UCSD-AML1 (cell line): ENCODE measurements around the gene IFIT1.
"Not testable (repeated sequence)": the region's sequence is repeated elsewhere in the genome, so short reads cannot be mapped to it uniquely, and the experiment has no call there.

Source experiments
- DNase-seq: peaks from one replicate; lab custom pipeline; 2025; ENCODE audit not compliant: unreplicated experiment; lab: John Stamatoyannopoulos, UW

IFIT1 gene

DNA sequence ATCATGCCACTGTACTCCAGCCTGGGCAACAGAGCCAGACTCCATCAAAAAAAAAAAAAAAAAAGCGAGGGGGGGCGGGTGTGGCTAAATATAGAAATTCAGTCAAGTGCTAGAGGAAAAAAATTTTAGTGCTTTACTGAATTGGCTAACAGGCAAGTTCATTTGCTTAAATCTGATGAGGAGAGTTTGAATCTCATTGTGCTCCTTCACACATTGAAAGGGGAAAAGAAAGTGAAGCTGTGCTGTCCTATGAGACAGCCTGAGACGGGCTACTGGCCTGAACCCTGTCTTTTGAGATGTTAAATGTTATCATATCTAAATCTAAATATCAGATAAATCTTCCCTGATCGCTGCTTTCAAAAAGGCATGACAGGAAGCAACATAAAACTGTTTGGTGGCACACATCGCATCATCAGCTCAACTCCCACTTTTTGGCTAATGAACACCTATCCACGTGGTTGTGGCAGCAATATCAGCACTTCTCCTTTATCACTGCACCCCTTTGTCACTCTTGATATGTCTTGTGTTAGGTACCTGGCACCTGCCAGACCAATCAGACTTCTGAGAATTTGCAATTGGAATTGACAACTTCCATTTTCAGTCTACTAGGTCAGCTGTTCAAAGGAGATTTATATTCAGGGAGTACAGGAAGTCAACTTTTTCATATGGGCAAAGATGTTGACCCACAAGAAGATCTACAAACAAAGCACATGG is 28.5 kb upstream of the IFIT1 start:
- no peak for DNase-seq

DNA sequence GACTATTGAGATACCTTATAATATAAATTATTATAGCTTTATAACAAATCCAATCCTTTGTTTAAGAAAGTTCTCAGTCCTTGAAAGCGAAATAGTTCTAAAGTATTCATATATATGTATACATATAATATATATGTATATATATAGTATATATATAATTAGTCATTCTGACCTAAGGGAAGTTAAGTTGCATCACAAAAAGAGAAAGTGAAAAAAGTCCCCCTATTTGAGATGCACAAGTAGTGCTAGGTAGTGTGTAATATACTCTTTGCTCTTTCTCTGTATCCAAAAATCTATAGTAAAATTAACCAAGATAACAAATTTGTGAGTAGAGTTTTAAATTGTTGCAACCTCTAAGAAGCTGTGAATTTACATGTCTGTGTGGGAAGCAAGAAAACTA is 27.9 kb upstream of the IFIT1 start:
- DNase-seq, result no peak

DNA sequence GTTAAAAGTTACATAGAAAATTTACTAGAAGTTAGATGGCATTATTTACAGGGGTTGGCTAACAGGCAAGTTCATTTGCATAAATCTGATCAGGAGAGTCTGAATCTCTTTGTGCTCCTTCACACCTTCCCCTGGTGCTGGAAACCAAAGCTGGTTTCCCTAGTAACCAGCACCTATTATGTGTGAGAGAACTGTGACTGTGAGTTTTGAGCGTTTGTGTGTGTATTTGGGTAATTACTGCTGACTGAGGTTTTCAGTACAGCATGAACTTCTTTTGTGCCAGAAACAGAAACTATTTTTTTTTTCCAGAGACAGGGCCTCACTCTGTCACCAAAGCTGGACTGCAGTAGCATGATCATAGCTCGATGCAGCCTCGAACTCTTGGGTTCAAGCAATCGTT is 24.9 kb upstream of the IFIT1 start:
- DNase-seq, result no peak

DNA sequence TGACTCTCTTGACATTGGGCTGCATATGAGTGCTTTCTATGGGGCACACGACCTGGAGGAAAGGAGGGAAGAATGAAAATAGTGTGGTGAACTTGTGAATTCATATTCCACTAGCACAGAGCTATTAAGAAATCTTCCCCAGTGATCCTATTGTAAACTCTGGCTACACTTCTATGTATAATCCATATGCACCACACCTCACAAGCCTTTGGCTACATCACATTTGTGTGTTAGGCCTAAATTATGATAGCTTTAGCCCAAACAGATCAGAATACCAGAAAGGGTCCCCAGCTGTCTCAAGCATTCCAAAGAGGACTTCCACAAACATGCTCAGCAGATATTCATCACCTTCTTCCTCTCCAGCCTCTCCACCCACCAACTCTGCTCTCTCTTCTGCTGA is 24.3 kb upstream of the IFIT1 start:
- no peak for DNase-seq

DNA sequence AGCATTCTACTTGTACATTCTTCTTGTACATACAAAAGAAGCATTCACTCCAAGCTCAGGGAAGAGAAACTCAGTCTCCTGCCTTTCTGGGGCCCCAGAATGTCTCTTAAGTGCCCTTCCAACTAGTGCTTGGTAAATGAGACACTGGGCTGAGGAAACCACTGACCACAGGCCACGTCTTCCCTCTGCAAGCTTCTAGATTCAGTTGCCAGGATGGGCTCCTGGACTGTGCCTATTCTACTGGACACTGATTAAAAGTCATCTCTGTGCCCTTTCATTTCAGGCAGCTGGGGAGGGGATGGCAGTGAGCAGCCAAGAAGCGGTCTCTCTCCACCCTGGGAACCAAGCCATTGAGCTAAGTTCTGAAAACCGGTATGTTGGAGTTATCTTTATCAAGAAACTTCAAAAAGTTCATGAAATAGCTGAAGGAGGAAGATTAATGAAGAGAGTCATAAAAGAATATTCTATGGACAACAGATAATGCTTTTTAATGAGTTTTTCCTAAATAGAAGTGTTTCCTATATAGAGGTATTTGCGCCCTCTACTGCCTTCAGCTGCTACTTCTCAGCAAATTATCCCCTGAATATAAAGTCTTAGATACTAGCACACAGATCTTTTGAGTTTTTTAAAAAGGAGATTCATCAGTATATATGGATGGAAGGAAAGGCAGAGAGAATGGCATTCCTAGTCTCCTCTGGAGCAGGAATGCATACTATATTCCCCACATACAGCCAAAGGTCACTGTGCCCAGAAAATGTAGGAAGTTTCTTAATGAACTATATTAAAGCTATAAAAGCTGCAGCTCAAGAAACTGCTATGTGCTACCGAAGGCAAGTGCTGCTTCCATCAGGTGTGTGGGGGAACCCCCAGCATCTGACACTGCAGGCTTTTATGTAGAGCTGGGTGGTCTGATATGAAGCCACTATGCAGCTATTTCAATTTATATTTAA is 23.0 kb upstream of the IFIT1 start:
- DNase-seq, result peak; percentile 26

DNA sequence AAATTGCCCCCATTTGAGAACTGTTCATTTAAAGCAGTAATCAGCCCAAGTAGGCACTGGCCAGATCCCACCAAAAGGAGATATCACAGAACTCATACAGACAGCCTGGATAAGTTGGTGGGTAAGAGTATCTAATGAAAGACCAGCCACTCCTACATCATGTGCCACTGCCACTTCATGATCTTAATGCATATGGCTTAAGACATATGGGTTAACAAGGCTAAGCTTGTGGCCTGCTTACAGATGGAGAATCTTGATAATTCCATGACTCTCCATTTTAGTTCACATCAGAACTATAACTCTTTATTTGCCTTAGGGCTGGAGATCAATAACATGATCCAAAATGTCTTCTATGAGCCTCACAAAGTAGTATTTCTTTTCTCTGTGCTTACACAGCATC is 21.3 kb upstream of the IFIT1 start:
- no peak for DNase-seq

DNA sequence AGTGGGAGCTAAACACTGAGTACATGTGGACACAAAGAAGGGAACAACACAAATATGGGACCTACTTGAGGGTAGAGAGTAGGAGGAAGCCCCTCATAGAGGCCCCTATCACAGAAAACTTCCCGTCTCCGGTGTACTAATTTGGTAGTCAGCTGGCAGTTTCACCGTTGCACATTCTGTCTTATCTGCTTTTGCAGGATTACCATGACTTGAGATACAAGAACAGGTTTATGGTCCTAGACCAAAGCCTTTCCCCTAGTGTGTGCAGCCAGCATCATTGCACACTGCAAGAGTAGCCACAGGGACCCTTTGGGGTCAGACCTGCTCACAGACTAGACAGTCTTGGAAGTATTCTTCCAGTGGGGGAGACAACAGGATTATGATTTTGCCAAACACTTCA is 20.4 kb upstream of the IFIT1 start:
- no peak for DNase-seq

DNA sequence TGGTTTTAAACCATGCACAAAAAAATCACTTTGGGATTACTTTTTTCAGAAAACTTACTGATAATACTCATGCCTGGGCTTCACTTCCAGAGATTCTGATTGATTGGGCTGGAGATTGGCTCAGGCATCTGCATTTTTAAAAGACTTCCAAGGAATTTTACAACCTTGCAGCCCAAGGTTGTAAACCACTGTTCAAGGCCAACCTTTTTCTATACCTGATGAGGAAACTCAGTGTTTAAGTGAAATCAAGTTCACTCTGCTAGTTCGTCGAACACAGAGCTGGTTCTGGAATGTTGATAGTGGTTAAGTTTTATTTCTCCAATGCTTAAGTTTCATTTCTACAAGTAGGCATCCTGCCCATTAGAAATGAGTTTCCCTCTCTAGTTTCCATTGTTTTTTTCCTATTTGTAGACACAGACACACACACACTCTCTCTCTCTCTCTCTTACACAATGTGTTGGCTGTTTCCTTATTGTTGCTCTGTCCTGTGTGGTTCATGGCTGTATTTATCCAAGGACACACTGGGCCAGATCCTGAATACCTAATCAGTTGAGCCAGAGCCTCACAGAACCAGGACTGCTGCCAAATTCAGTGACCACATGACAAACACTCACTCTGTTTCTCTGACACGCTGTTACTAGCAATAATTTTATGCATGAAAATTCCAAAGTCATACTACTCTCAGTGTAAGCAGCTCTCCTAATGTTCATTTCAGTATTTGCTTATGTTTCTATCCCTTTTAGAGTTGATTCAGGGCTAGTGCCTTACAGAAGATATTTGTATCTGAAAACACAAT is 18.3 kb upstream of the IFIT1 start:
- DNase-seq, result no peak

DNA sequence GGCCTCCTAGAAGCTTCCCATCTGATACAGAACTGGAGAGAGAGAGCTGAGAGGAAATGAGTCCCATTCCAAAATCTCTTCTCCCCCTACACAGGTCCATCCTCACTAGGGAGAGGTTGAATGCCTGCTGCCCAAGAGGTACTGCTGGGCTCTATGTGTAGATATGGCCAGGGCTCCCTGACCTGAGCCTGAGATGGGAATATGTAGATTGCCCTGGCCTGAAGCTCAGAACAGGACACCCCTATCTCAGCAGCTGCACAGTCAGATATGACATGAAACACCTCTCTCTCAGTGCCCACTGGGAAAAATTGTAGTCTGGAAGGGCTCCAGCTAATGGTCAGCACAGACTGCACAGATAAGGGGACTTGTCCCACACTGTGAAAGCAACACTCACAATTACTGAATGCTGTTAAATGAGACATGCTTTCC is 17.7 kb upstream of the IFIT1 start:
- no peak for DNase-seq

DNA sequence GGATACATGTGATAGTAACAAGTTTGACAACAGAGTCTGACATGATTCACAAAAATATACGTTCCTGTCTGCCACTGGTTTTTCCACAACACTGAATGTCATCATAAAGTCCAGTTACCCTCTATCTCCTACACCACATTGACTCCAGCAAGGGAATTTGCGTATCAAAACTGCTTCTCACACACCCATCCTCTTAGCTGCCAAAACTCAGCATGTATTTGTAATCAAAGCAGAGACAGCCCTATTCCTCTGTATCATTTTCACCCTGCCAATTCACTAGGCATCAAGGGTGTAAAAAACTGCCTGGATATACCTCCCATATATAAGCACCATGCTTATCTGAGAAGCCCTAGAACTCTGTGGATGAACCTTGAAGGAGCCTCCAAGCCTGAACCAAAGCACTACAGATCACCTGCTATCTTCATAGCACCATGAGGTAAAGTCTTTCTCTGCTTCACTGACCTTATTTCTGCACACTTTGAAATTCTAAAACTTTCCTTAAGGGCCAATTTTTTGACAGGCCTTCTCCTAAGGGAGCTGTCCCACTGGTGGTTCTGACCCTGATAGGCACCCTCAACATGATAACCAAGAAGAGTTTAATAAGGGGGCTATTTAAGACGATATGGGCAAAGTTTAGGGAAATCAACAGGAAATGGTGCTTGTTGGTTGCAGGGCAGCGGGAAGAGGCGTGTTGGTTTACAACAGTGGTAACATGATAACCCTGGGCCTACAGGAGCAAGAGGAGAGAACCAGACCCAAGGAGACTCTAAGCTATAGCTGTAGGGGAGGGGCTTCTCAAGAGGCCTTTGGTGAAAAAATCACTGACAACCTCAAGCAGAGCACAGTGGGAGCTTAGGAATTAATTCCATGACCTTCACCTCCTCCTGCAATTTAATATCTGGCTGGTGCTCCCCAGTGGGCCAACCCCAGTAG is 14.5 kb upstream of the IFIT1 start, which contains the start of gene IFIT1B:
IFIT1B (plus strand) TSS at position 352 of the 933 bp plus-strand sequence; CDS start at position 432, 80 bp downstream.
- no peak for DNase-seq

DNA sequence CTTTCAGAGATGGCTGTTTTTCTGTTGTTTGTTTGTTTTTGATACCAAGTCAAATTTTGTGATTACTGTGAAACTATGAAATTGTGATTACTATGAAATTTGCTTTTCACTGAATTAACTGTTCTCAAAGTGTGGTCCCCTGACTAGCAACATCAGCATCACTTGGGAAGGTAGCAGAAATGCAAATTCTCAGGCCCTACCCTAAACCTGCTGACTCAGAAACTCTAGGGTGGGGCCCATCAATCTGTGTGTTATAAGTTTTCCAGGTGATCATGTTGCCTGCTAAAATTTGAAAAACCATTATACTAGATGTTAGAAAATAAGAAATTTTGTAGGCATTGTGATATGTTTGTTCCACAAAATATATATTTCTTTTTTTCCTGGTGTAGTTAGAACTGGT is 13.3 kb upstream of the IFIT1 start:
- DNase-seq, result no peak

DNA sequence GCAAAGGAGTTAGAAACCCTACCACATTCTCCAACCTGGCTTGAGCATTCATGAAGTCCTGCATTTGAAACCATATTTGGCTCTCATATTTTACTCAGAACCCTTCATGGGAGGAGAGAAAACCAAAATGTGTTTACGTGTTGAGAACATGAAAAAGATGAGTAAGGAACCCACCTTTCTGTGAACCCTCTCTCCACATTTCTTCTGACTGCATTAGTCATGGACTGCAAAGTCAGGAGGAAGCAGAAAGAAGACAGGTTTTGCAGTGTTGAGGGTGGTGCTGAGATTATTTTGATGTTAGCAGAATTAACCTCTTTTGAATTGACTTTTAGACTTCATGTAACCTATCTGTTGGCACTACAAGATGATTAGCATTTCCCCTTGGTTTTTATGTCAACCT is 9.7 kb upstream of the IFIT1 start:
- DNase-seq, result no peak

DNA sequence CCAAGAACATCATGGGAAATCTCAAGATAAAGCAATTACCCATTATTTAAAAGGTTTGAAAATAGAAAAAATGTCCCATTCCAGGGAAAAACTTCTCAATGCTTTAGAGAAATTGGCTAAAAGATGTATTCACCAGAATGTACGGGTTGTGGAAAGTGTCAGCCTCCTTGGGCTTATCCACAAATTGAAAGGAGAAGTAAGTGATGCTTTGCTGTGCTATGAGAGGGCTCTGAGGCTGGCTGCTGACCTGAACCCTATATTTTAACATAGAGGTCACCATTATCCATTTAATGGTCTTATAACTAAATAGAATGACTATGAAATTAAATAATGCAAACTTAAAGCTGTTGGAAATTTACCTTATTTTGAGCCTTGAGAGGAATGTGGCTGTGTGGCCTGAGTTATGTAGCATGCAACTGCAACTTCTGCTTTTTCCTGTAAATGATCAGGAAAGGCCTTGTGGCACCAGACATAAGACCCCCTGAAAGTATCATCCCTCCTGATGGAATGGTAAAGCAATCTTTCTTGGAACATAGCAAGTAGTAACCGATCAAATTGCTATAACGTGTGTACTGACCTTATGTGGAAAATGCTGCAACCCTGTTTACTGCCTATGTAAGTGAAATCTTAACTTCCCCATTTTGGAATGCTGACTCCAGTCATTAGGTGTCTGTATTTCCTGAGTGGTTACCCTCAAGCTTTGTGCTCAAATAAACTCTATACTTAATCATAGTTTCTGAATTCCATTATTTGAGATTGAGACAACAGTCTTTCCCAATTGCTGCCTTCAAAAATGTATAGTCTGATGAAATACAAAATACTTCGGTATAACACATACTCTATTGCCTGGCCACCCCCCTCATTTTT is 7.7 kb upstream of the IFIT1 start:
- no peak for DNase-seq

DNA sequence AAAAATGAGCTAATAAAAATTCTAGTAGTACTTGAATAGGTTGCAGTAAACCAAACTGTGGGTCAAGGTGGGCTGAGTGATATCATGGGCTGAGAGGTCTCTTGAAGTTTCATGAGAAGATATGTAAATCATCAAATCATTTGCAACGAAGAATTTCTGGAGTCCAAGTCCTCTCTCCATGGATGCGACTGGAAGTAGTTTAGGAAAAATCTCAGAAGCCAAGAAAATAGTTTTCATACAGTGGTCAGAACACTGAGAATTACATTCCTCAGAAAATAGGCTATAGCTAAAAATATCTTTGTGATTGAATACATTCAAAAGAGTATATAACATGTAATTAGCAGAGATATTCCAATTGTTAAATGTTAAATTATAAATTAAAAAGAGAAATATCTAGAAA is 3.6 kb upstream of the IFIT1 start:
- DNase-seq, result no peak

DNA sequence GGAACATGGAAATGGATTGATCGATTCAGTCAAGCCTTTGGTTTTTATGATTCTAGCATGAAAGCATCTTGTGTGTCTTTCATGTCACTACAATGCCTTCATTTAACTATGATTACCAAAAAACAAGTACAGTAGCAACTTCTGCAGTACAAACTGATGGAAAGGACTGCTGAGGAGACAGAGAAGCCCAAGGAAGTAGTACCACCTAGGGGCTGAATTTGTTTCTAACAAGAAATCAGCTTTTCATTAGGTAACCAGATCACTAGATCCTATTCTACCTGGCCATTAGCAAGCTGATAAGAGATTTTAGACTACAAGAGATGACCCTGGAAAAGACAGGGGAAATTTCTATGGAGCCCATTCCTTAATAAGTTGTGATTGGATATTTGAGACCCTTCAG is 3.2 kb upstream of the IFIT1 start:
- no peak for DNase-seq

DNA sequence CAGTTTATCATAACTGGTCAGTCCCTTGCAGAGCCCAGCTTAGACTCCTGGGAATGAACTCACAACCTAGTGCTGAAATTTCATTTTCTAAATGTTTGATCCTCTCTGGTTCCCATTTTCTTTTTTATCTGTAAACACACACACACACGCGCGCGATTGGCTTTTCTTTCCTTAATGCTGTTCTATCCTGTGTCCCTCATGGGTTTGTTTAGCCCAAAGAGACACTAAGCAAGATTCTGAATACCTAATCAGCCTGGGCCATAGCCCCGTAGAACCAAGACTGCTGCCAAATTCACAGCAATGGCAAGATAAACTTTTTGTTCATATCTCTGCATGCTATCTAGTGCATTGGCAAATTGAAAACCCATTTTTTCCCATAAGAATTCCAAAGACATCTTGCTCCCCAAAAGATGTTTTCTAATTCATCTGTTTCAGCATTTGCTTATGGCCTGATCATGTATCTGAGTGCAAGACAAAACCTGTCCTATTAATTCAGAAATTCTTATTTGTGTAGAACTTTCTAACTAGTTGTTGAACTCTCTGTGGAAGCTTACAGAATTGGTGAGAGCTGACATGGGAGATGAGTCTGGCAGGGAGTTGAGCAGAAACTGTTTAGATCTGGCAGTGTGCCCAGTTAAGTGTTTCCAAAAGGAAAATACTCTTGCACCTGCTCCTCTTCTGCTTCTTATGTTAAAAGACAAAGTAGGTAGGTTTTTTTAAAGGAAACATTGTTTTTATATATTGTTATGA is 1.8 kb upstream of the IFIT1 start:
- no peak for DNase-seq

DNA sequence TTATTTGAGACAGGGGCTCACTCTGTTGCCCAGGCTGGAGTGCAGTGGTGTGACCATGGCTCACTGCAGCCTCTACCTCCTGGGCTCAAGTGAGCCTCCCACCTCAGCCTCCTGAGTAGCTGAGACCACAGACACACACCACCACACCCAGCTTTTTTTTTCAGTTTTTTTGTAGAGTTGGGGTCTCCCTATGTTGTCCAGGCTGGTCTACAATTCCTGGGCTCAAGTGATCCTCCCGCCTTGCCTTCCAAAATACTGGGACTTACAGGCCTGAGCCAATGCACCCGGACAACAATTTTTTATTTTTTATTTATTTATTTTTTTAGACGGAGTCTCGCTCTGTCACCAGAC is 1.2 kb upstream of the IFIT1 start:
- DNase-seq, result not testable (repeated sequence)

DNA sequence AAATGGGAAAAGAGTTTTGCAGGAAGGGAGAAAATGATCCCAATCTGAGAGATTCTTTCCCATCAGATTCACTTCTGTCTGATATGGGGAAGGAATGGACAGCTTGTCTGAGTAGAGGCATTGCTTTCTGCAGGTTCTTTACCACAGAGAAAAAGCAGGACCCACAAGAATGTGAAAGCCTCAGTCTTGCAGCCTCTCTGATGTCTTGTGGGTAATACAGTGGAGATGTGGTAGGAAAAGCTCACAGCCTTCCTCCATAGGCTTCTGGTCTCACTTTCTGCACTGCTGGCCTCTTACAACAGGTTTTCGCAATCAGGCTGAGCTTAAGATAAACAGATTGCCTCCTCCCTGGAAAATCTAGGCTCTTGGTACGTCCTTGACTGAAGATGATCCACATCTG is 551 bp downstream of the IFIT1 start:
- no peak for DNase-seq

DNA sequence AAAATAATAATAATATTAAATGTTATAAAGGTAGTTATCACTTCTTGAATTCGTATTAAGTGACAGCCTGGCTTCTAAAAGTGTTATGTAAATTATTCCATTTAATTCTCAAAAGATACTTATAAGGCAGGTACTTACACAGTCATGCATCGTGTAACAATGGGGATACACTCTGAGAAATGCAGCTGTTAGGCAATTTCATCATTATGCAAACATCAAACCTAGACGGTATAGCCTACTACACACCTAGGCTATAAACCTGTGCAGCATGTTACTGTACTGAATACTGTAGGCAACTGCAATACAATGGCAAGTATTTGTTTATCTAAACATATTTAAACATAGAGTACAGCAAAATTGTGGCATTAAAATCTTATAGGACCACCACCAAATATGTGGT is 1.5 kb downstream of the IFIT1 start:
- no peak for DNase-seq
